Activated CD8-positive, alpha-beta T cell treated with anti-CD3 and anti-CD28 coated beads, Interleukin-2, amount 10 ng/mL, durations not matched to agents 7 days and 5 days (primary cell): ENCODE data around the gene ANKRD28. TPM values are rescaled to one million over a fixed set of nuclear protein-coding genes. Genes with fewer than 3 reads are reported as not detected.

Experiments
- ATAC-seq: fragments of 150-1000 bp; cut with Tn5 transposase; one replicate; pipeline ENCODE4 v1.10.0; 2021; ENCODE audit warnings: moderate library complexity
- CTCF ChIA-PET: fragments of 350-600 bp; sonication (Branson Sonifier 250); formaldehyde crosslinking; loops from one replicate; lab custom pipeline; 2021; ENCODE audit warnings: antibody characterized with exemption; lab: Charles Lee
- POLR2A ChIA-PET: fragments of 350-600 bp; sonication (Branson Sonifier 250); formaldehyde crosslinking; loops from one replicate; lab custom pipeline; 2021; ENCODE audit warnings: antibody characterized with exemption; lab: Charles Lee
- DNase-seq: peaks from one replicate; pipeline ENCODE4 v3.0.0-alpha.2; 2020
- H3K27ac Mint-ChIP-seq: one replicate; pipeline ENCODE4 v1.8.0; 2021; ENCODE audit warnings: mild to moderate bottlenecking, mixed read lengths
- H3K27me3 Mint-ChIP-seq: one replicate; pipeline ENCODE4 v1.8.0; 2021; ENCODE audit warnings: low read depth, mixed read lengths
- H3K36me3 Mint-ChIP-seq: one replicate; pipeline ENCODE4 v1.8.0; 2021; ENCODE audit warnings: low read depth, mixed read lengths
- H3K4me1 Mint-ChIP-seq: one replicate; pipeline ENCODE4 v1.8.0; 2021; ENCODE audit warnings: low read depth, mixed read lengths
- H3K4me3 Mint-ChIP-seq: one replicate; pipeline ENCODE4 v1.8.0; 2021; ENCODE audit warnings: mild to moderate bottlenecking, mixed read lengths
- H3K9me3 Mint-ChIP-seq: one replicate; pipeline ENCODE4 v1.8.0; 2022; ENCODE audit warnings: mixed read lengths; ENCODE audit not compliant: insufficient read depth
- total RNA-seq, 2 experiments: library from RNA; stranded (reverse); gene quantifications; one replicate each; pipeline ENCODE4 v1.2.3, GENCODE V29; 2021

Gene ANKRD28
- total RNA-seq, 2 experiments from 2014 or later = 30.7 to 37.7 TPM

DNA sequence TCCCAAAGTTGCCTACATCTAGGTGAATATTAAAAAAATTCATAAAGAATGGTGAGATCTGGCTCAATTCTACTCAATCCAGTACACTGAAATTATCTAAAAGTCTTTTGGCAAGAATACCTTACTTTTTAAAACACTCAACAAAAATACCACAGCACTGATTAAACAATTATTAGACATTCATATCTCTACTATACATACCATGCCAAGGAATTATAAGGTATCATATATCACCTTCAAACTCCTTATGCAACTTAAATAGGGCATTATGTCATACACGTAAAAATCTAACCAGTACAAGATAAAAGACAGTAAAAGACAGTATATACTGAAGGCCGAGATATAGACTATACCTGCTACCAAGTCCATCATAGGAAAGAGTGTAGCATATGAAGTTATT is 6.1 kb upstream of the ANKRD28 start:
- CTCF ChIA-PET = interaction anchor here (3.3 kb wide), 1 partner anchor 175 kb away, joined by 18 read pairs; no protein-coding TSS in a partner anchor
- no peak overlapping the region for H3K27ac Mint-ChIP-seq
- no peak overlapping the region for H3K4me3 Mint-ChIP-seq
- ATAC-seq = no peak
- no peak for DNase-seq
- H3K4me1 Mint-ChIP-seq = peaks cover 64% of the 10 kb centered on the region
- H3K27me3 Mint-ChIP-seq = no peaks in the 10 kb centered on the region
- POLR2A ChIA-PET = no interaction called here
- peaks cover 6% of the 10 kb centered on the region for H3K36me3 Mint-ChIP-seq
- H3K9me3 Mint-ChIP-seq = no peaks in the 10 kb centered on the region

DNA sequence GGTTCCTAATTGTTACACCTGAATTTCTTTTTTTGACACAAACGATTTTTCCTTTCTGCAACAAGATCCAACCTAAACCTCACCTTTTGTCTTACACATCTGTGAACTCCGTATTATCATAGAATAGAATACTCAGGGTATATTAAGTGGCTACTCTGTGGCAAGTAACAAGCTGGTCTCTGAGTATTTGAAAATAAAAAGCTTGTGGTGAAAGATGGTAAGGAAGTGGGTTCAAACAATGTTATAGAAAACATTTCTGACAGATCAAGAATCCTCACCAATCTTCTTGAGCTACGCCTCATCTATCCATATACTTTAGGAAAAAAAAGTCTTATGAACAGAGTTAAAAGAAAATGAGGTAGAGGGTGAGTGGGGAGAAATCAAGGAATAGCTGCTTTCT is 3.5 kb upstream of the ANKRD28 start:
- ATAC-seq = no peak
- DNase-seq = no peak
- no peaks in the 10 kb centered on the region for H3K9me3 Mint-ChIP-seq
- ChIA-PET CTCF (interaction anchor here (1.1 to 7.8 kb wide), 6 partner anchors 7 to 172 kb away, joined by 3 to 72 read pairs (median 4); no protein-coding TSS in a partner anchor), POLR2A (interaction anchor here (0.6 to 1.4 kb wide), 3 partner anchors 57 to 374 kb away, joined by 3 to 6 read pairs (median 4); partner anchors contain the start of genes BTD, EAF1, HACL1 and METTL6)
- no peaks in the 10 kb centered on the region for H3K27me3 Mint-ChIP-seq
- H3K36me3 Mint-ChIP-seq = peaks cover 8% of the 10 kb centered on the region
- H3K4me3 Mint-ChIP-seq = peak overlapping the region; percentile 32
- H3K4me1 Mint-ChIP-seq = peaks cover 85% of the 10 kb centered on the region
- peak overlapping the region; percentile 62 for H3K27ac Mint-ChIP-seq

DNA sequence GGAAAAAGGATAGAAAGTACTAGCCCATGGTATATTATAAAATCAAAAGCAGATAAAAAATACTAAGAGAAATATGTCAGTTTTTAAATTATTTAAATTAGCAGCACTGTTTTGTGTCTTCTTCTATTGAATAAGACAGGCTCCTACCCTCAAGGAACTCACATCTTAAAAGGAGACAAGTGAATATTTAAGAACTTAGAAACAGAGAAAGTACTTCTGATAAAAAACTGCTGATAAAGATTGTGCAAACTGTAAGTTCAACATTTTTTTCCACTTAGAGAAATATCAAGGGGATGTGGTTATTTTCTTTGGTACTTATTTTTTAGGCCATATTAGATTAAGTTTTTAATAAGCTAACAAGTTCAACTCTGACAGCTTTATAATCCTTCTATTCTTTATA is 3.0 kb upstream of the ANKRD28 start:
- Mint-ChIP-seq H3K4me3 (peak overlapping the region; percentile 32), H3K36me3 (peaks cover 9% of the 10 kb centered on the region), H3K27me3 (no peaks in the 10 kb centered on the region), H3K4me1 (peaks cover 85% of the 10 kb centered on the region), H3K9me3 (no peaks in the 10 kb centered on the region), H3K27ac (peak overlapping the region; percentile 5)
- ChIA-PET CTCF (interaction anchor here (1.1 to 7.8 kb wide), 6 partner anchors 8 to 171 kb away, joined by 3 to 72 read pairs (median 4); no protein-coding TSS in a partner anchor), POLR2A (interaction anchor here (0.7 kb wide), 1 partner anchor 57 kb away, joined by 4 read pairs; no protein-coding TSS in a partner anchor)
- ATAC-seq (no peak), DNase-seq (no peak)

DNA sequence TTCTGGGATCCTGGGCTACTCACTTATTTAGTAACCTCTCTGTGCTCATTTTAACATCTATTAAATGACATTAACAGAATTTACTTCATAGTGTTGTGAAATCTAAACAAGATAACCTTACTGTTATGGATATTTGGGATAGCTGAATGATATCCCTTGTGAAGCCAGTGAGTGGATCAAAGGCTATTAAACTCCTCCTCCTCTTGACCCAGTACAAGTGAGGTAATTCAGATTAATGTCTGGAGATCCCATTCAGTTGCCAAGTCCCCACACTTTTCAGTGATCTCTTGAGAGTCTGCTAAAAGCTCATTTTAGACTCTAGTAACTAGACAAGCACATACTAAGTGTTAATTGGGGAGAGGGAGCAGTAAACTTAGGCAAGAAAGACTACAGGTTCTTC is 2.5 kb upstream of the ANKRD28 start:
- DNase-seq (no peak), ATAC-seq (no peak)
- POLR2A ChIA-PET = no interaction called here
- Mint-ChIP-seq H3K4me1 (peaks cover 87% of the 10 kb centered on the region), H3K4me3 (no peak overlapping the region), H3K27me3 (no peaks in the 10 kb centered on the region), H3K27ac (peak overlapping the region; percentile 5), H3K9me3 (no peaks in the 10 kb centered on the region), H3K36me3 (peaks cover 9% of the 10 kb centered on the region)
- CTCF ChIA-PET = interaction anchor here (1.3 to 7.8 kb wide), 3 partner anchors 8 to 97 kb away, joined by 3 to 72 read pairs (median 4); no protein-coding TSS in a partner anchor

DNA sequence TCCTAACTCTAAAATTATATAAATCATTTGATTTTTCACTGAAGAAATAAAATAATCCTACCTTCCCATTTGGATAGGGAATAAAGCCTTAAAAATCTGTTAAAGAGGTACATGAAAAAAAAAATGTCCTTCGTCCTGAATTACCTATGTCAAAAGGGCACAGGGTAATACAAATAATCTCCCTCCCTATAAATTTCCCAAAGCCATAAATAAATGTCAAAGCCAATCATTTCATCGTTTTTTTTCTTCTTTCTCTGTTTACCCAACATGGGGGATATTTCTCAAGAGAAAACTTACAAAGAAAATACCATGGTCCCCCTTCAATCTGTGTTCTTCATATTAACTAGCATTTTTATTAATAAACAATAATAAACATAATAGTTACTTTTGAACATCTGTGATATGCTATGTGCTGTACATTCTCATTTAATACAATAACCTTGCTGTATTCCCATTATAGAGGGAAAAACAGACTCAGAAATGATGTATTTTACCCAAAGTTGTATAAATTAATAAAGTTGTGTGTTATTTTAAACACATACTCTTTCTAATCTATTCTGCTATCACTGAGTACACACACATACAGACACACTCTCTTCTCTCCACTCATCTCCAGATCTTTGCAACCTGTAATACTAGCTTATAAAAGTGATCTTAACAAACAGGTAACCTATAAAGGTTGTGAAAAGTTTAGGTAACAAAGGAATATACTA is 910 bp upstream of the ANKRD28 start:
- DNase-seq = no peak
- POLR2A ChIA-PET = interaction anchor here (1.1 to 1.6 kb wide), 2 partner anchors 13 to 31 kb away, joined by 3 read pairs; no protein-coding TSS in a partner anchor
- no peak overlapping the region for H3K27ac Mint-ChIP-seq

DNA sequence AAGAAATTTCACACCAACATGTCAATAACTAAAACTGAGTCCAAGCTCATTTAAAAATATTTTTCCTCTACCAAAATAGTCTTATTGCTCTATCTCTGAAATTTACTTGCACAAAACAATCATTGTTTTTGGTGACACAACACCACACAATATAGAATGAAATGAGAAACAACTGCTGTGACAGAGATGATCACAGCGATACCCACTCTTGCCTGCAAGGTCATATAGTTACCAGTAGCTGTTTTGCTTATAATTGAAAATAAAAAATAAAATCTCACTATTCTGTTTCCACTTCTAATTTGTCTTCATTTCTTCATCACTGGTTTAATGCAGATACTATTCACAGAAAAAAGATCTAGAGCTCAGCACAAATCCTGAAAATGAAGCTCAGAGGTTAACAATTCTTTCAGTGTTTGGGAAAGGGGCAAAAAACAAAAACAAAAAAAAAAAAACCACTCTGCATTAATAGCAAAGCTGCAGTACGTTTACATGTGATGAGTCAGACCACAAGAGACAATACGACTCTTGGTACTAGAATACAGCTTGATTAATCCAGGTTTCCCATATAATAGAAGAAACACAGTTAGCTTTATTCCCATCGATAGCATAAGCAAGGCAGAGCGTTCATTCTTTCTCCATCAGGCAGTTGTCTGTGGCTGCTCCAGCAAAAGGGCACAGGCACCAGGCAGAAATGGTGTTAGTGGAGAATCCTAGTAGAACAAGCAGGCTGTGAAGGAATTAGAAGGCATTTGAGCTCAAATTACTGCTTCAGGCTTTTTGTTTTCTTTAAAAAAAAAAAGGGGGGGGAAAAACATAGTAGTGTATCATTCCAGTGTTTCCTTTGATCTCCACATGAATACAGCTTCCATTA is 773 bp downstream of the ANKRD28 start:
- Mint-ChIP-seq H3K27me3 (no peaks in the 10 kb centered on the region), H3K4me1 (peaks cover 78% of the 10 kb centered on the region), H3K9me3 (no peaks in the 10 kb centered on the region), H3K27ac (peak overlapping the region; percentile 82), H3K4me3 (peak overlapping the region; percentile 75), H3K36me3 (peaks cover 15% of the 10 kb centered on the region)
- ChIA-PET POLR2A (interaction anchor here (0.6 to 2.4 kb wide), 7 partner anchors 11 to 580 kb away, joined by 3 to 19 read pairs (median 3); partner anchors contain the start of genes BTD, DPH3 and HACL1), CTCF (interaction anchor here (0.7 to 7.8 kb wide), 9 partner anchors 9 to 452 kb away, joined by 3 to 72 read pairs (median 4); no protein-coding TSS in a partner anchor)
- DNase-seq (no peak), ATAC-seq (peak; percentile 10)

More for the DNA sequence above, 910 bp upstream of the ANKRD28 start:
- no peak for ATAC-seq
- Mint-ChIP-seq H3K27me3 (no peaks in the 10 kb centered on the region), H3K4me1 (peaks cover 84% of the 10 kb centered on the region), H3K4me3 (no peak overlapping the region), H3K9me3 (no peaks in the 10 kb centered on the region), H3K36me3 (peaks cover 14% of the 10 kb centered on the region)
- CTCF ChIA-PET = interaction anchor here (7.8 kb wide), 1 partner anchor 10 kb away, joined by 72 read pairs; no protein-coding TSS in a partner anchor

DNA sequence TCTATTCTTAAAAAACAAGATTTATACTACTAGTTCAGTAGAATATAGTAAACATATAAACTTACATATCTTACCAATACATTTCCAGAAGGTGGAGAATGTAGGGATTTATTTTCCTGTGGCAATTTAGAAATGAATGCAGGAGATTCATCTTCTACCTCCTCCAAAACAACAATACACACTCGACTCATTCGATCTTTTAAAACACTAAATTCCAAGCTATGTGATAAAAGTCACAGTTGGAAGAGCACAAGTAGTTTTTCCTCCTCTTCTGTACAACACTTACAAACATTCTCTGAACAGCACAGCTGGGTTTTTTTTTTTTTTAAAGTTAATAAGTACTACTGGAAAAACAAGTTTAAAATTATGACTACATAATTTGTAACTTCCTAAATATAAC is 1.4 kb downstream of the ANKRD28 start:
- H3K4me3 Mint-ChIP-seq = peak overlapping the region; percentile 75
- no peaks in the 10 kb centered on the region for H3K27me3 Mint-ChIP-seq
- H3K4me1 Mint-ChIP-seq = peaks cover 77% of the 10 kb centered on the region
- ATAC-seq = no peak
- DNase-seq = no peak
- CTCF ChIA-PET = interaction anchor here (1.0 to 7.8 kb wide), 6 partner anchors 9 to 166 kb away, joined by 3 to 72 read pairs (median 5); no protein-coding TSS in a partner anchor
- peak overlapping the region; percentile 48 for H3K27ac Mint-ChIP-seq
- peaks cover 22% of the 10 kb centered on the region for H3K36me3 Mint-ChIP-seq
- POLR2A ChIA-PET = interaction anchor here (1.2 to 2.4 kb wide), 3 partner anchors 11 to 195 kb away, joined by 3 to 19 read pairs (median 6); partner anchors contain the start of genes BTD and HACL1
- no peaks in the 10 kb centered on the region for H3K9me3 Mint-ChIP-seq

DNA sequence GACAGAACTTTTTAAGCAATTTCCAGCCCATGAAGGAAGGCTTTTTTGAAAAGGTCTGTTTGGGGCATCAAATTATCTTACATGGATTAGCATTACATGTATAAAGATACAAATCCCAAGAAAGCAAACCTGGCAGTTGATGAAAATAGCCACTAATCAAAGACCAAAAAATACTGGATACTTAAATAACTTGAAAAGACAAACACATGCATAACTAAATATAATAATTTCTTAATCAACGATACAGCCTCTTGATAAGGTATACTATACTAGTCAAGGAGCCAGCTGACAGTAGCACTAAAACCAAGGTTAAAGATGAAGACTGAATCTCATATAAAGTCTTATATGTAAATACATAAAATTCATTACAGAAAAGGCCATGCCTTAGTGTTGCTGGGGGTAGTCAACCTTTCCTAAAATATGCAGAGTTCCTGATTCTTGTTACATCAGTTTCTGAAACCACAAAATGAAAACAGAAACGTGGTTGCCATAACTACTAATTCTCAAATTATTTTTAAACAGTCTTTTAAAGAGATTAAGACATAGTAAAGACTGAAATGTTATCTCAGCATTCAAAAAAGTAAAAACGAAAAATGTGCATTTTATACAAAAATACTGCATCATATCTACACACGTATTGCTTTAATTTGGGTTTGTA is 2.0 kb downstream of the ANKRD28 start:
- Mint-ChIP-seq H3K27ac (no peak overlapping the region), H3K36me3 (peaks cover 27% of the 10 kb centered on the region)
- POLR2A ChIA-PET = interaction anchor here (2.4 kb wide), 1 partner anchor 12 kb away, joined by 19 read pairs; no protein-coding TSS in a partner anchor

DNA sequence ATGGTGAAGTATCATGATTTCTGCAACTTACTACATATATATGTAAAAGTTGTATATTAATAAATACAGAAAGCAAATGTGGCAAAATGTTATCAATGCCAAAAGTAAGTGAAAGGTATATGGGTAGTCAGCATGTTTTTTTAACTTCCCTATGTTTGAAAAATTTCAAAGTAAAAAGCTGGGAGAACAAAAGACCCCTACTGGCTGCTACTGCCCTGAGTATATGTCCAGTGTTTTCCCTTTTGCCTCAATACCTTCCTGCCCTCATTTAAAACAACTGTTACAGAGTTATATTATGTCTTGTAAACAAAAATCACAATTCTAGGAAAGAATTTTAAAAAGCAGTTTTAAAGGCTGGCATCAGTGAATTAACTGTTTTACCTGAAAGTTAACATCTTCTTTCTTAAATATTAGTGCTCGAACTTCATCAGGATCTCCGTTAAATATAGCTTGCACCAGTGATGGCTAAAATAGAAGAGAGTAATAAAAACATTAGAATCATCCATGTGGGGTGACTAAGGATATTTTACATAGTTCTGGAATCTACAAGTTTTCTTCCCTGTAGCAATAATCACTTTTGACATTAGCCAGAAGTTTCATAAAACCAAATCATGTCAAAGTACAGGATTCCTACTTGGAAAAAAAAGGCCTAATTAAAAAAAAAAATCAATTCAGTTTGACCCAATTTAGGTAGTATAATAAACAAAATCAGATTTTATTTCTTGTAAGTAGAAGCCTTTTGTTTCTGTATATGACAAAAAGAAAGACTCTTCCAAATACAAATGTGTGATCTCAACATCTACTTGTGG is 2.7 kb downstream of the ANKRD28 start:
- Mint-ChIP-seq H3K27ac (no peak overlapping the region), H3K4me3 (peak overlapping the region; percentile 55), H3K27me3 (no peaks in the 10 kb centered on the region), H3K36me3 (peaks cover 32% of the 10 kb centered on the region), H3K9me3 (no peaks in the 10 kb centered on the region), H3K4me1 (peaks cover 69% of the 10 kb centered on the region)
- DNase-seq (no peak), ATAC-seq (no peak)
- POLR2A ChIA-PET = interaction anchor here (0.6 kb wide), 1 partner anchor 572 kb away, joined by 4 read pairs; no protein-coding TSS in a partner anchor
- CTCF ChIA-PET = interaction anchor here (7.8 kb wide), 1 partner anchor 14 kb away, joined by 72 read pairs; no protein-coding TSS in a partner anchor

More for the DNA sequence above, 2.0 kb downstream of the ANKRD28 start:
- no peaks in the 10 kb centered on the region for H3K27me3 Mint-ChIP-seq
- CTCF ChIA-PET = interaction anchor here (1.4 to 7.8 kb wide), 2 partner anchors 13 to 159 kb away, joined by 5 to 72 read pairs; no protein-coding TSS in a partner anchor
- ATAC-seq = peak; percentile 27
- H3K4me1 Mint-ChIP-seq = peaks cover 74% of the 10 kb centered on the region
- no peak for DNase-seq
- no peaks in the 10 kb centered on the region for H3K9me3 Mint-ChIP-seq
- peak overlapping the region; percentile 55 for H3K4me3 Mint-ChIP-seq

DNA sequence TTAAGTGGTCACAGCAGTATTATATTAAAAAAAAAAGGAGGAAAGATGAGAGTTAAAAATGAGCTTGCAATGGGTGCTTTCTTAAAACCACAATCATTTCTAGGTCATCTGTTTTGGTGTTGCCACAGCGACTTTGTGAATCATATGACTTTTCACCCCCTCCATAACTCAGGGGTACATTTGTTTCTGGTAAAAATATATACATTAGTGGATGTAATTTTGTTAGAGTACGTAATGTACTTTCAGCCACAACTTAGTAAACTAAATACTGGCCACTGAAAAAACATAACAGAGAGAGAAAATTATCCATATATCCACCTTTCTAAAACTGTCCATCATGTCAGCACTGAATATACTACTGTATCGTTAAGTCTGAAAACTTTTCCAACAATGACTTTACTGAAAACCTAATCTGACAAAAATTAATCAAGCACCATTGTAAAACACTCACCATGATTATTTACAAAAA is 3.4 kb downstream of the ANKRD28 start:
- H3K4me3 Mint-ChIP-seq = peak overlapping the region; percentile 34
- peak overlapping the region; percentile 56 for H3K27ac Mint-ChIP-seq
- H3K4me1 Mint-ChIP-seq = peaks cover 62% of the 10 kb centered on the region
- ATAC-seq (peak; percentile 43), DNase-seq (no peak)
- CTCF ChIA-PET = interaction anchor here (1.0 to 1.4 kb wide), 3 partner anchors 35 to 164 kb away, joined by 3 to 4 read pairs (median 3); no protein-coding TSS in a partner anchor
- H3K9me3 Mint-ChIP-seq = no peaks in the 10 kb centered on the region
- POLR2A ChIA-PET = interaction anchor here (0.6 kb wide), 1 partner anchor 573 kb away, joined by 4 read pairs; no protein-coding TSS in a partner anchor
- no peaks in the 10 kb centered on the region for H3K27me3 Mint-ChIP-seq
- H3K36me3 Mint-ChIP-seq = peaks cover 35% of the 10 kb centered on the region
